Lung (tissue), 12 donors: ENCODE data around the gene CALM1. TPM values are rescaled to one million over a fixed set of nuclear protein-coding genes. Genes with fewer than 3 reads are reported as not detected.

Experiments
- ATAC-seq: fragments of 200-7000 bp; cut with Tn5 transposase; one replicate; pipeline ENCODE4 v1.9.1; 2020; ENCODE audit warnings: moderate number of reproducible peaks; ENCODE audit not compliant: insufficient read depth, low FRiP score
- DNase-seq, 3 donors: peaks; one replicate each; pipeline ENCODE4 v3.0.0-alpha.2; 2013 to 2017
- H3K27ac ChIP-seq, 2 donors: one replicate each; pipeline ENCODE4 v1.5.1; 2013; ENCODE audit warnings: mild to moderate bottlenecking in 2 of 2, moderate library complexity in 2 of 2, control low read depth in 1 of 2, inconsistent platforms in 1 of 2, low read depth in 1 of 2, low read length in 1 of 2
- H3K27me3 ChIP-seq, 3 donors: one replicate each; pipeline ENCODE4 v1.5.1; 2013; ENCODE audit warnings: low read length in 2 of 3; ENCODE audit not compliant: control insufficient read depth in 3 of 3, insufficient read depth in 3 of 3
- H3K36me3 ChIP-seq, 4 donors: one replicate each; pipeline ENCODE4 v1.5.1; 2013; ENCODE audit warnings: low read length in 4 of 4, mild to moderate bottlenecking in 1 of 4, moderate library complexity in 1 of 4; ENCODE audit not compliant: control insufficient read depth in 4 of 4, insufficient read depth in 4 of 4
- H3K4me1 ChIP-seq, 5 donors: one replicate each; pipeline ENCODE4 v1.5.1; 2013; ENCODE audit warnings: low read length in 5 of 5, mild to moderate bottlenecking in 2 of 5, moderate library complexity in 1 of 5; ENCODE audit not compliant: control insufficient read depth in 5 of 5, insufficient read depth in 5 of 5
- H3K4me3 ChIP-seq: one replicate; pipeline ENCODE4 v1.5.1; 2013; ENCODE audit warnings: mild to moderate bottlenecking, control low read depth, moderate library complexity
- H3K9ac ChIP-seq, 2 donors: one replicate each; pipeline ENCODE4 v1.5.1; 2013; ENCODE audit warnings: low read length in 2 of 2, control low read depth in 1 of 2; ENCODE audit not compliant: insufficient read depth in 1 of 2
- H3K9me3 ChIP-seq, 4 donors: one replicate each; pipeline ENCODE4 v1.5.1; 2013; ENCODE audit warnings: low read length in 3 of 4, mild to moderate bottlenecking in 1 of 4, moderate library complexity in 1 of 4; ENCODE audit not compliant: control insufficient read depth in 4 of 4, insufficient read depth in 3 of 4
- WGBS, 2 donors: extraction: QIAGEN DNeasy Blood & Tissue Kit; methylation state at CpG; one replicate each; pipeline ENCODE4 v1.1.7; 2013; 5-methylcytosine and 5-hydroxymethylcytosine counted together
- polyA plus RNA-seq, 2 donors: library from polyadenylated mRNA; stranded (reverse); fragments of 200-250 nt; gene quantifications; one replicate each; pipeline ENCODE4 v1.2.1, GENCODE V29; 2013
- total RNA-seq, 2 donors: library from RNA; depleted of rRNA in 1 of 2; stranded (reverse); fragments of >200 nt in 1 of 2; gene quantifications; one replicate each; pipeline ENCODE4 v1.2.1, GENCODE V29; 2014 to 2021
- TF ChIP-seq, protein P1 (sequence below): IDR thresholded peaks from 2 replicates; pipeline ENCODE4 v1.5.1; 2012; ENCODE audit warnings: mild to moderate bottlenecking; ENCODE audit errors: control extremely low read depth, extremely low read depth
- donor health status: control.
- donor health status: control.
- donor health status: Bipolar disorder and iron deficiency.
- donor health status: healthy.
- donor health status: DM: yes; HTN: yes; CAD: no.

CALM1 gene
- total and polyA plus RNA-seq, 4 donors = 364 to 543 (median 478) TPM

GRCh38 chr14:90381011-90381786 is 15.6 kb upstream of the CALM1 start:
- WGBS, 2 donors = 76 to 84% methylated on average over 8 of the region's 8 CpGs
- H3K36me3 ChIP-seq = no peaks in the 10 kb centered on the region
- peaks cover 0 to 27% (median 13%) of the 10 kb centered on the region in 5 donors for H3K4me1 ChIP-seq
- DNase-seq = peak; percentile 46 to 74 (median 74)
- H3K4me3 ChIP-seq = no peak overlapping the region
- H3K27me3 ChIP-seq = no peaks in the 10 kb centered on the region
- H3K9me3 ChIP-seq = no peaks in the 10 kb centered on the region
- no peak for ATAC-seq
- peak overlapping the region; percentile 73 to 96 for H3K27ac ChIP-seq
- TF ChIP-seq, protein P1, sequence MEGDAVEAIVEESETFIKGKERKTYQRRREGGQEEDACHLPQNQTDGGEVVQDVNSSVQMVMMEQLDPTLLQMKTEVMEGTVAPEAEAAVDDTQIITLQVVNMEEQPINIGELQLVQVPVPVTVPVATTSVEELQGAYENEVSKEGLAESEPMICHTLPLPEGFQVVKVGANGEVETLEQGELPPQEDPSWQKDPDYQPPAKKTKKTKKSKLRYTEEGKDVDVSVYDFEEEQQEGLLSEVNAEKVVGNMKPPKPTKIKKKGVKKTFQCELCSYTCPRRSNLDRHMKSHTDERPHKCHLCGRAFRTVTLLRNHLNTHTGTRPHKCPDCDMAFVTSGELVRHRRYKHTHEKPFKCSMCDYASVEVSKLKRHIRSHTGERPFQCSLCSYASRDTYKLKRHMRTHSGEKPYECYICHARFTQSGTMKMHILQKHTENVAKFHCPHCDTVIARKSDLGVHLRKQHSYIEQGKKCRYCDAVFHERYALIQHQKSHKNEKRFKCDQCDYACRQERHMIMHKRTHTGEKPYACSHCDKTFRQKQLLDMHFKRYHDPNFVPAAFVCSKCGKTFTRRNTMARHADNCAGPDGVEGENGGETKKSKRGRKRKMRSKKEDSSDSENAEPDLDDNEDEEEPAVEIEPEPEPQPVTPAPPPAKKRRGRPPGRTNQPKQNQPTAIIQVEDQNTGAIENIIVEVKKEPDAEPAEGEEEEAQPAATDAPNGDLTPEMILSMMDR = no peak
- H3K9ac ChIP-seq = peak overlapping the region in 1 of 2 donors; percentile 99

GRCh38 chr14:90381999-90382451 is 14.8 kb upstream of the CALM1 start:
- peaks cover 0 to 27% (median 13%) of the 10 kb centered on the region in 5 donors for H3K4me1 ChIP-seq
- H3K9me3 ChIP-seq = no peaks in the 10 kb centered on the region
- 32 to 42% methylated on average over 13 of the region's 13 CpGs for WGBS, 2 donors
- DNase-seq (peak in 2 of 3 donors; percentile 57 to 69), ATAC-seq (no peak)
- no peaks in the 10 kb centered on the region for H3K36me3 ChIP-seq
- peak overlapping the region; percentile 93 to 99 for H3K9ac ChIP-seq
- H3K27ac ChIP-seq = peak overlapping the region; percentile 96 to 99
- no peaks in the 10 kb centered on the region for H3K27me3 ChIP-seq
- TF ChIP-seq, protein P1 = no peak
- peak overlapping the region; percentile 62 for H3K4me3 ChIP-seq

- peak; percentile 5 for ATAC-seq
- peak overlapping the region; percentile 93 to 99 for H3K9ac ChIP-seq
- peak overlapping the region; percentile 62 for H3K4me3 ChIP-seq
- H3K27ac ChIP-seq = peak overlapping the region; percentile 96 to 99
- peak; percentile 87 to 93 (median 93) for DNase-seq
- H3K4me1 ChIP-seq = peaks cover 0 to 27% (median 13%) of the 10 kb centered on the region in 5 donors
- WGBS, 2 donors = 0% methylated on average over 34 of the region's 34 CpGs
- H3K9me3 ChIP-seq = no peaks in the 10 kb centered on the region
- TF ChIP-seq, protein P1 = no peak
- H3K27me3 ChIP-seq = no peaks in the 10 kb centered on the region
- H3K36me3 ChIP-seq = no peaks in the 10 kb centered on the region
Measured at GRCh38 chr14:90382491-90383125, 14.2 kb upstream of the CALM1 start.
